Measurements from ENCODE around the gene SKIC3.

DNA sequence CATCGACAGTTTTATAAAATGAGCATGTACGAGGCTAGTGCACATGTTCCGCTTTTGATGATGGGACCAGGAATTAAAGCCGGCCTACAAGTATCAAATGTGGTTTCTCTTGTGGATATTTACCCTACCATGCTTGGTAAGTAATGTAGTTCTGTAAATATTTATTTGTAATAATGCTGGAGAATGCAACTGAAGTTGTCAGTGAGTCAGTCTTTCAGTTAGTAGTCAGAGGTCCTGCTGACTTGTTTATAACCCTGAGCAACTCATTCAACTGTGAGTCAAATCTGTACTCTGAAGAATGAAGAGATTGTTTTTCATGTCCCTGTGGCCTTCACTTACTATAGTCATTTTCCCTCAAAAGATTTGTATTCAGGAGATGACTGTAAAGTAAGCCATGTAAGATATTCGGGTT is 36.7 kb upstream of the SKIC3 start:
- TF ChIP-seq, protein P1, sequence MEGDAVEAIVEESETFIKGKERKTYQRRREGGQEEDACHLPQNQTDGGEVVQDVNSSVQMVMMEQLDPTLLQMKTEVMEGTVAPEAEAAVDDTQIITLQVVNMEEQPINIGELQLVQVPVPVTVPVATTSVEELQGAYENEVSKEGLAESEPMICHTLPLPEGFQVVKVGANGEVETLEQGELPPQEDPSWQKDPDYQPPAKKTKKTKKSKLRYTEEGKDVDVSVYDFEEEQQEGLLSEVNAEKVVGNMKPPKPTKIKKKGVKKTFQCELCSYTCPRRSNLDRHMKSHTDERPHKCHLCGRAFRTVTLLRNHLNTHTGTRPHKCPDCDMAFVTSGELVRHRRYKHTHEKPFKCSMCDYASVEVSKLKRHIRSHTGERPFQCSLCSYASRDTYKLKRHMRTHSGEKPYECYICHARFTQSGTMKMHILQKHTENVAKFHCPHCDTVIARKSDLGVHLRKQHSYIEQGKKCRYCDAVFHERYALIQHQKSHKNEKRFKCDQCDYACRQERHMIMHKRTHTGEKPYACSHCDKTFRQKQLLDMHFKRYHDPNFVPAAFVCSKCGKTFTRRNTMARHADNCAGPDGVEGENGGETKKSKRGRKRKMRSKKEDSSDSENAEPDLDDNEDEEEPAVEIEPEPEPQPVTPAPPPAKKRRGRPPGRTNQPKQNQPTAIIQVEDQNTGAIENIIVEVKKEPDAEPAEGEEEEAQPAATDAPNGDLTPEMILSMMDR (IDR thresholded peaks at IDR 0.05) = no peak
- TF ChIP-seq YY1 (IDR thresholded peaks at IDR 0.05; ENCODE audit: low read depth) (no peak), RFX5 (IDR thresholded peaks at IDR 0.05; ENCODE audit: low read length) (no peak), SIN3A (IDR thresholded peaks at IDR 0.05; ENCODE audit: borderline replicate concordance, low read depth, low read length) (no peak), EZH2phosphoT487 (IDR thresholded peaks at IDR 0.05; ENCODE audit: borderline replicate concordance, low read depth) (no peak), SMC3 (IDR thresholded peaks at IDR 0.05; ENCODE audit: low read depth, low read length) (no peak), FOXJ3 (CRISPR knock-in tag; IDR thresholded peaks at IDR 0.05) (no peak), RCOR1 (IDR thresholded peaks at IDR 0.05; ENCODE audit: low read length) (no peak), RAD21 (IDR thresholded peaks at IDR 0.05; ENCODE audit: low read length) (no peak), FOSL2 (IDR thresholded peaks at IDR 0.05; ENCODE audit: borderline replicate concordance, low read depth) (peak; percentile 53; the same call in 1 of the 2 replicates)
- TF ChIP-seq, protein P2, sequence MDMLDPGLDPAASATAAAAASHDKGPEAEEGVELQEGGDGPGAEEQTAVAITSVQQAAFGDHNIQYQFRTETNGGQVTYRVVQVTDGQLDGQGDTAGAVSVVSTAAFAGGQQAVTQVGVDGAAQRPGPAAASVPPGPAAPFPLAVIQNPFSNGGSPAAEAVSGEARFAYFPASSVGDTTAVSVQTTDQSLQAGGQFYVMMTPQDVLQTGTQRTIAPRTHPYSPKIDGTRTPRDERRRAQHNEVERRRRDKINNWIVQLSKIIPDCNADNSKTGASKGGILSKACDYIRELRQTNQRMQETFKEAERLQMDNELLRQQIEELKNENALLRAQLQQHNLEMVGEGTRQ (IDR thresholded peaks at IDR 0.05; ENCODE audit: borderline replicate concordance, low read depth, low read length) = no peak
- TF ChIP-seq, protein P3, sequence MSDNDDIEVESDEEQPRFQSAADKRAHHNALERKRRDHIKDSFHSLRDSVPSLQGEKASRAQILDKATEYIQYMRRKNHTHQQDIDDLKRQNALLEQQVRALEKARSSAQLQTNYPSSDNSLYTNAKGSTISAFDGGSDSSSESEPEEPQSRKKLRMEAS (IDR thresholded peaks at IDR 0.05; ENCODE audit: low read depth) = no peak
- TF ChIP-seq, protein P4, sequence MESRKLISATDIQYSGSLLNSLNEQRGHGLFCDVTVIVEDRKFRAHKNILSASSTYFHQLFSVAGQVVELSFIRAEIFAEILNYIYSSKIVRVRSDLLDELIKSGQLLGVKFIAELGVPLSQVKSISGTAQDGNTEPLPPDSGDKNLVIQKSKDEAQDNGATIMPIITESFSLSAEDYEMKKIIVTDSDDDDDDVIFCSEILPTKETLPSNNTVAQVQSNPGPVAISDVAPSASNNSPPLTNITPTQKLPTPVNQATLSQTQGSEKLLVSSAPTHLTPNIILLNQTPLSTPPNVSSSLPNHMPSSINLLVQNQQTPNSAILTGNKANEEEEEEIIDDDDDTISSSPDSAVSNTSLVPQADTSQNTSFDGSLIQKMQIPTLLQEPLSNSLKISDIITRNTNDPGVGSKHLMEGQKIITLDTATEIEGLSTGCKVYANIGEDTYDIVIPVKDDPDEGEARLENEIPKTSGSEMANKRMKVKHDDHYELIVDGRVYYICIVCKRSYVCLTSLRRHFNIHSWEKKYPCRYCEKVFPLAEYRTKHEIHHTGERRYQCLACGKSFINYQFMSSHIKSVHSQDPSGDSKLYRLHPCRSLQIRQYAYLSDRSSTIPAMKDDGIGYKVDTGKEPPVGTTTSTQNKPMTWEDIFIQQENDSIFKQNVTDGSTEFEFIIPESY (IDR thresholded peaks at IDR 0.05; ENCODE audit: borderline replicate concordance, low read depth) = no peak
- TF ChIP-seq, protein P5, sequence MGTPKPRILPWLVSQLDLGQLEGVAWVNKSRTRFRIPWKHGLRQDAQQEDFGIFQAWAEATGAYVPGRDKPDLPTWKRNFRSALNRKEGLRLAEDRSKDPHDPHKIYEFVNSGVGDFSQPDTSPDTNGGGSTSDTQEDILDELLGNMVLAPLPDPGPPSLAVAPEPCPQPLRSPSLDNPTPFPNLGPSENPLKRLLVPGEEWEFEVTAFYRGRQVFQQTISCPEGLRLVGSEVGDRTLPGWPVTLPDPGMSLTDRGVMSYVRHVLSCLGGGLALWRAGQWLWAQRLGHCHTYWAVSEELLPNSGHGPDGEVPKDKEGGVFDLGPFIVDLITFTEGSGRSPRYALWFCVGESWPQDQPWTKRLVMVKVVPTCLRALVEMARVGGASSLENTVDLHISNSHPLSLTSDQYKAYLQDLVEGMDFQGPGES (IDR thresholded peaks at IDR 0.05; ENCODE audit: low read depth, low read length) = no peak
